Mesothelial cell of epicardium (in vitro differentiated cells): ENCODE data around the gene CCNK. TPM values are rescaled to one million over a fixed set of nuclear protein-coding genes. Genes with fewer than 3 reads are reported as not detected.
A peak's percentile ranks its signal among the peaks of the same experiment; 100 is the strongest.

Experiments
- DNase-seq, 2 experiments: peaks; one replicate each; pipeline ENCODE4 v3.0.0; 2021; ENCODE audit warnings: low spot score in 2 of 2; ENCODE audit not compliant: unreplicated experiment in 2 of 2
- H3K27ac Mint-ChIP-seq: 2 replicates; pipeline ENCODE4 v1.8.0; 2021; ENCODE audit warnings: mixed read lengths
- H3K27me3 Mint-ChIP-seq: 2 replicates; pipeline ENCODE4 v1.8.0; 2021; ENCODE audit warnings: low read depth, mixed read lengths
- H3K36me3 Mint-ChIP-seq: 2 replicates; pipeline ENCODE4 v1.8.0; 2021; ENCODE audit warnings: mixed read lengths
- H3K4me1 Mint-ChIP-seq: 2 replicates; pipeline ENCODE4 v1.8.0; 2021; ENCODE audit warnings: mixed read lengths
- H3K4me3 Mint-ChIP-seq: 2 replicates; pipeline ENCODE4 v1.8.0; 2021; ENCODE audit warnings: mild to moderate bottlenecking, moderate library complexity, mixed read lengths
- H3K9me3 Mint-ChIP-seq: 2 replicates; pipeline ENCODE4 v1.8.0; 2021; ENCODE audit warnings: mixed read lengths
- CTCF ChIP-seq: fragments of 200-600 bp; sonication (generic); IDR thresholded peaks from one replicate; pipeline ENCODE4 v1.5.0; 2021; ENCODE audit warnings: antibody characterized with exemption; ENCODE audit not compliant: unreplicated experiment
- total RNA-seq: library from RNA; stranded (reverse); gene quantifications from 3 replicates; pipeline ENCODE4 v1.2.1, GENCODE V29; 2021

Gene CCNK
- total RNA-seq, 1 donor from 2014 or later: 65.1 TPM

GRCh38 chr14:99511421-99512109, 30.4 kb downstream of the CCNK start:
- Mint-ChIP-seq H3K27ac (no peak overlapping the region), H3K9me3 (no peaks in the 10 kb centered on the region), H3K27me3 (no peaks in the 10 kb centered on the region), H3K36me3 (peaks cover 15% of the 10 kb centered on the region), H3K4me1 (no peaks in the 10 kb centered on the region), H3K4me3 (no peak overlapping the region)
- TF ChIP-seq CTCF: no peak
- DNase-seq: no peak

GRCh38 chr14:99512110-99512449, 30.9 kb downstream of the CCNK start:
- H3K4me3 Mint-ChIP-seq: no peak overlapping the region
- H3K4me1 Mint-ChIP-seq: no peaks in the 10 kb centered on the region
- H3K27ac Mint-ChIP-seq: peak overlapping the region; percentile 21
- no peaks in the 10 kb centered on the region for H3K27me3 Mint-ChIP-seq
- peaks cover 11% of the 10 kb centered on the region for H3K36me3 Mint-ChIP-seq
- no peak for TF ChIP-seq CTCF
- no peak for DNase-seq
- H3K9me3 Mint-ChIP-seq: no peaks in the 10 kb centered on the region

GRCh38 chr14:99512571-99513182, 31.5 kb downstream of the CCNK start:
- H3K4me1 Mint-ChIP-seq: no peaks in the 10 kb centered on the region

DNA sequence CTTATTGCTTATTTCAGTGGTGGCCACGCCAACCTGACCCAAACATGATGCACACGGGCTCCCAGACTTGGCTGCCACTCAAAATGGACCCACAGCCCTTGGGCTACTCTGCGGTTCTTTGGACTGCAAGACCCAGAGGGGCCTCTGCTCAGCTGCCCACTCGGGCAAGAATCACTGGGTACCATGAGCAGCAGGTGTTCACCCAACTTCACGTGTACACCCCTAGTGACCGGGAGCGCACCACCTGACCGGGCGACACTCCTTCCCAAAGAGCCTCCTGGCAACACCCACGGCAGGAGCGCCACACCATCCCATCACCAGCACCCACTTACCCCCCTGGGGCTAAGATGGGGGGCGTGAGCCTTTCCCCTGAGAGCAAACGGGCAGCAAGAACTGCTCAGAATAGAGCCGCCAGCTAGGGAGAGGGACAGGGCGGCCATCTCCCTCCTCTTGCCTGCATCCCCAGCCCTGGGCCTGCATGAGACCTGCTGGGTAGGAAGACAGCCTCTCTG, 32.0 kb downstream of the CCNK start:
- H3K4me1 Mint-ChIP-seq: no peaks in the 10 kb centered on the region
- no peaks in the 10 kb centered on the region for H3K27me3 Mint-ChIP-seq
- H3K36me3 Mint-ChIP-seq: peaks cover 4% of the 10 kb centered on the region
- H3K9me3 Mint-ChIP-seq: no peaks in the 10 kb centered on the region
- H3K27ac Mint-ChIP-seq: no peak overlapping the region
- no peak for DNase-seq
- no peak overlapping the region for H3K4me3 Mint-ChIP-seq
- TF ChIP-seq CTCF: no peak

More at GRCh38 chr14:99512571-99513182, 31.5 kb downstream of the CCNK start:
- Mint-ChIP-seq H3K27me3 (no peaks in the 10 kb centered on the region), H3K27ac (no peak overlapping the region), H3K36me3 (peaks cover 7% of the 10 kb centered on the region), H3K9me3 (no peaks in the 10 kb centered on the region), H3K4me3 (no peak overlapping the region)
- no peak for DNase-seq
- no peak for TF ChIP-seq CTCF

GRCh38 chr14:99513946-99514551, 32.8 kb downstream of the CCNK start:
- no peaks in the 10 kb centered on the region for H3K4me1 Mint-ChIP-seq
- no peaks in the 10 kb centered on the region for H3K27me3 Mint-ChIP-seq
- no peaks in the 10 kb centered on the region for H3K9me3 Mint-ChIP-seq
- no peak for DNase-seq
- TF ChIP-seq CTCF: no peak
- H3K4me3 Mint-ChIP-seq: no peak overlapping the region
- peaks cover 4% of the 10 kb centered on the region for H3K36me3 Mint-ChIP-seq
- H3K27ac Mint-ChIP-seq: no peak overlapping the region
